Activated CD8-positive, alpha-beta memory T cell treated with anti-CD3 and anti-CD28 coated beads for 36 hours (primary cell): ENCODE measurements around the gene OR9Q1. TPM values are rescaled to one million over a fixed set of nuclear protein-coding genes. Genes with fewer than 3 reads are reported as not detected.

Experiments used
- CTCF ChIA-PET: fragments of 350-600 bp; sonication (Branson Sonifier 250); formaldehyde crosslinking; loops from one replicate; lab custom pipeline; 2021; ENCODE audit warnings: antibody characterized with exemption; lab: Charles Lee
- POLR2A ChIA-PET: fragments of 350-600 bp; sonication (Branson Sonifier 250); formaldehyde crosslinking; loops from one replicate; lab custom pipeline; 2021; ENCODE audit warnings: antibody characterized with exemption; lab: Charles Lee
- total RNA-seq, 2 experiments: library from RNA; stranded (reverse); gene quantifications; one replicate each; pipeline ENCODE4 v1.2.3, GENCODE V29; 2021

Gene OR9Q1
- total RNA-seq, 2 experiments from 2014 or later = not detected

GRCh38 chr11:58121096-58121495 lies 97.4 kb downstream of the OR9Q1 start:
- ChIA-PET CTCF (no interaction called here), POLR2A (no interaction called here)

GRCh38 chr11:58125469-58125868 lies 101.8 kb downstream of the OR9Q1 start, which contains the start of gene OR9I1:
Gene OR9I1 (minus strand): TSS chr11:58125530. CDS start chr11:58119444, 6,086 bp downstream.
- ChIA-PET POLR2A (no interaction called here), CTCF (no interaction called here)

- ChIA-PET CTCF (no interaction called here), POLR2A (no interaction called here)
These were observed 103.7 kb downstream of the OR9Q1 start for GRCh38 chr11:58127350-58127749.

DNA sequence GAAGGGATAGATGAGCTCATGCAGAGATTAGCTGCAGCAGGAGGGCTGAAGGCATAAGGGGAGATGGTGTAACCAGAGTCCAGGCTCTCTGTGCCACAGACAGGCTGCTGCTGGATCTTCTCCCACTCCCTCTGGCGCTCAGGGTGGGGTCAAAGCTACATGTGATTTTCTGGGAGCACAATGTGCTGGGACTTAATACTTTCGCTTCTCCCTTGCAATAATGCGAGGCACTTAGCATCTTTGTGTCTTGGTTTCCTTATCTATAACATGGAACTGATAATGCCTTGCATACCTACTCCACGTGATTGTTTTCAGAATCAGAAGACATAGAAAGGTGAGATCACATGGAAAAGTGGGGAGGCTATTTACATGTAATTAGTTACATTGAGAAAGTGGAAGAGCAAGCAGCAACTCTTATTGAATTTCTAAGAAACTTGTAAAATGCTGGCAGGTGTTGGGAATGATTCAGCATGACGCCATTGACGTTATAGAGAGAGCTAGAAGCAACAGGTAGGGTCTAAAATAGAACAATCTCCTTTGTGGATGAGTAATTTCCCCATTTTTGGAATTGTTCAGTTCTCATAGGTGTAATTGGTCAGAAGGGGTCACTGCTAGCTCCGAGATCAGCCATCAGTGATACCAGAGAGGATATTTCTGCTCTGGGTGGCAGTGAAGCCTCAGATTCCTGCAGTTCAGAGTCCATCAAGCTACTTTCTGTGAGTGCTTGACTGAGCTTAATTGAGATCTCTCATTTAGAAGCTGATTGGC lies 109.8 kb downstream of the OR9Q1 start:
- CTCF ChIA-PET = no interaction called here
- POLR2A ChIA-PET = no interaction called here

DNA sequence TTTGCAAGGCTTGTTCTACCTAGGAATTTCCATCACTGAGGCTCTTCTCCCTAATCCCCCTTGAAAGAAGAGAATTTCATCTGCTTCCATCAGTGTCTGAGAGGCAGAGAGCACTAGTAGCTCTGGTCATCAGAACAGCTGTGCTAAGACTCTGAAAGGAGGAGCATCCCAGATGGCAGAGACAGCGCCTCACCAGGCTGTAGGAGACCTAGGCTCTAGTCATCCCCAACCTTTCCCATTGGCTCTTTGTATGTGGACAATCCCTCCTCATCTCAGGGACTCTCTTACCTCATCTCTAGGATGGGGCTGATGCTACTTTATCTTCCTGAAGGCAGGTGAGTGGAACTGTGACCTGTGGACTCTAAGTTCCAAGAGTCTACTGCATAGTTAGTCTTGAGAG lies 110.5 kb downstream of the OR9Q1 start:
- ChIA-PET POLR2A (no interaction called here), CTCF (no interaction called here)

DNA sequence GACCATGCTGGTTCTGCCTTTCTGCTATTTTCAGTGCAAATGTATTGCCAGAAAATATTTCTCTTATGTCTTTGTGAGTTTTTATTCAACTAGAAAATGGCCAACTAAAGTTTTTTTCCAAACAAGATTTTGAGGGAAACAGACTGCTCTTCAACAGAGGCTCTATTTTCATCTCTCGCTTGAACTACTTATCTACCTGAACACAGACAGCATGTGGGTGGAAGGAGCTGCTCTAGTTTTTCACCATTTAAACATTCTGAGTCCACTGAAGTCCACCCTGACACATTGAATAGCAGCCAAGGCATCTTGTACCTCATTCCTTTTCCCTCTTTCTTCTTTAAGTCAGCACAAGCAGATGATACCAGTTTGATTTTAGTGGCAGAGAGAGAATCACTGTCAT lies 111.5 kb downstream of the OR9Q1 start:
- CTCF ChIA-PET = no interaction called here
- POLR2A ChIA-PET = no interaction called here

DNA sequence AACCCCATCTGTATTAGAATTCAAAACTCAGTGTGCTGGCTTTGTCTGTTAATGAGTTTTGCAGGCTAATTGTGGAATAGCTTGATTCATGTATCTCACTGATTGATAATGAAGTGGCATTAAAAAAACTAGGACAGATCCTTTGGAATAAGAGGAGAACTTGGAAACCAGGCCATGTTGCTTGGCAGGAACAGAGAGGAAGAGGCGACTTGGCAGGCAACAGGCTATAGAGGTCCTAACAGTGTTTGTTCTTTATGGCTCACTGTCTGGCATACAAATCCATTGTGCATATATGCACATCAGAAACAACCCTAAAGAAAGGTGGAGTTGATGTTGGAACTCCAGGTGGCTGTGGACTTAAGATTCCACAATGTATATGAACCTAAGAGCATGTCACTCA lies 119.1 kb downstream of the OR9Q1 start:
- CTCF ChIA-PET = no interaction called here
- POLR2A ChIA-PET = no interaction called here

DNA sequence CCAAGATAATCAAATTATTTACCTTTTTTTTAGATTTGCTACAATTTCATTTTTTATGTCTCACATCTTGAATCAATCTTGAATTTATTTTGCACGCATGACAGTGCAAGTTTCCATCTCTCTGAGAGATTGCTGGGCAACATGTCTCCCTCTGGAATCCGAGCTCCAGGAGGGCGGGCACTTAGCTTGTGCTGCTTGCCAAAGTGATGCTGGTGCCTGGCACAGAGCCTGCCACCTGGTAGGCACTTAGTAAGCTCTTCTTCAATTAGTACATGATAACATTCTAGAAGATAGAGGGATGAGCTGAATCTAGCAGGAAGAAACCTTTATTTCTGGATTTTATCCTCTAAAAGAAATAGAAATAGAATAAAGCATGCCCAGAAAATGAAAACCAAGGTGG lies 129.1 kb downstream of the OR9Q1 start:
- CTCF ChIA-PET = no interaction called here
- POLR2A ChIA-PET = no interaction called here

- ChIA-PET POLR2A (no interaction called here), CTCF (no interaction called here)
These were observed 140.7 kb downstream of the OR9Q1 start for GRCh38 chr11:58164389-58164788.

DNA sequence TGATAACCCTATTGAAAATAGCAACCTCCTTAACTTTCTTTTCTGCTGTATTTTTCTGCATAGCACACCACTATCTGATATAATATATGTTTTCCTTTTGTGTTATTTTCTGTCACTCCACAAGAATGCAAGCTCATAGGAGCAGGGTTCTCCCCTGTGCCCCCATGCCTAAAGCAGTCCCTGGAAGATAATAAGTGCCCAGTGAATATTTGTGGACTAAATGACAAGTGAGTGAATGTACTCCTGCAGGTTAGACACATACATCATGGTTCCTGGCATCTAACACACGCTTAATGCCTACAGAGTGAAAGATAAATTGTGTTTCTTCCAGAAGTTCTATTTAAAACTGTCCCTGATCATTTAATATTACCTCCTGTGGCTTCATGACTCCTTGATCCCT lies 141.3 kb downstream of the OR9Q1 start:
- POLR2A ChIA-PET = no interaction called here

DNA sequence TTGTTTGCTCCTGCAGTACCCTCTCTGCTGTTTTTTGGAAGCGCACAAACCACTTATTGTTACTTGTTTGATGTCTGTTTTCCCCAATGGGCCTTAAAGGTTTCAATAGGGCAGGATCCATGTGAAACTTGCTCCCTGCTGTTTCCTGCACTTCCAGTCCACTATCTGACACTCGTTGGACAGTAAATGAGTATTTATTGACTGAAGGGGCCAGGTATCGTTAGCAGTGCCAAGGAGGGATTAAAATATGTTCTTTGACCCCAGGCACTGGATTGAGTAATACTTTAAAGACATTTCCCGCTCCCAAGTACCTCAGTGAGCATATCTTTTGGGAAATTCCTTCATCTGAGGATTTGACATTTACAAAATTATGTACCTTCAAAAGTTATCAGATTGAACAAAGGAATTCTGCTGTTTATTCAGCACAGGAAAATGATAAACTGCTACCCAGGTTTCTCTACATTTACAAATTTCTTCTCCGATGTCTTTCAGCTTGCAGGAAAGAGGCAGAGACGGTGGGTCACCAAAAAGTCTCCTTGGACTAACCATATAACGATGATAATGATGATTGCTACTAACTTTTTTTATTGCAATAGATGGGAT lies 141.9 kb downstream of the OR9Q1 start:
- ChIA-PET POLR2A (no interaction called here), CTCF (no interaction called here)

More for the DNA sequence above, 141.3 kb downstream of the OR9Q1 start:
- CTCF ChIA-PET = no interaction called here

DNA sequence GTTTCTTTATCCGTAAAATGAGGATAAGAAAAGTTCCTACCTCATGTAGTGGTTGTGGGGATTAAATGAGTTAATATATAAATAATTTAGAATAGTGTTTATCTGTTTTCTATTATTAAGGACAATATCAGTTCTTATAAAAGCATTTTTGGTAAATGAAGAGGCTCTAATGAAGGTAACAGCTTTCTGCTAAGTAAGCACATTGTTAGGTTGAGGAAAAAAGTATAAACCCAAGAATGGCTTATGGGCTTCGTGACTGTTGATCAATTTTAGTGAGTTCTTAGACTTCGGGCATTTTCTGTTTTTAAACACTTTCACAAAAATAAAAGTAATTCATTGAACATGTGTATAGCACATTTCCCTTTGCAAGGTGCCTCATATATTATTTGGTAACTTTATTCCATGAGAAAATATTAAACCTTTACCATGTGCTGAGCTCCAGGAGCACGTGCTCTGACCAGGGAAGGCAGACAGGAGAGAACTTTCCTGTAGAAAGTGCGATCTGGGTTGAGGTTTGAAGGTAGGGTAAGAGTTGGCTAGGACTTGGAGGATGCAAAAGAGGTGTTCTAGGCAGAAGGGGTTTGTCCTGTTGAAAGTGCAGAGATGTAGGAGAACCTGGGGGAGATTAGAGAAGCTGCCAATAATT lies 153.9 kb downstream of the OR9Q1 start:
- ChIA-PET POLR2A (no interaction called here), CTCF (no interaction called here)

DNA sequence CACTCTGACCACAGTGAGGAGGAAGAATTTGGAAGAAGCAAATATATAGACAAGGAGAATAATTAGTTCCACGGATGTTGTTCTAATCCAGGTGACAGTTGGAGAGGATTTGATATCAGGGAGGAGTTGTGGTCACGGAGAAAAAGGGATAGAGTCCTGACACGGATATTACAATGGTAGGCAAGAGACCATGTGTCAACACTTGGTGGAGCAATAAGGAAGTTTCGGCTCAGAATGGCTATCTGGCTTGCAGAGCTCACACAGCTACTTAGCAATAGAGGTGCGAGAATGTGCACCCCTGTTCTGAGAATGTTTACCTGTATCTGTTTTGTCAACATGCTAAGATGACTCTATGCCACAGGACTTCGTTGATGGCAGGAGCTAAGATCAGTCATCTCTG lies 154.8 kb downstream of the OR9Q1 start:
- ChIA-PET POLR2A (no interaction called here), CTCF (no interaction called here)

GRCh38 chr11:58179648-58180047 lies 156.0 kb downstream of the OR9Q1 start:
- POLR2A ChIA-PET = no interaction called here
- CTCF ChIA-PET = interaction anchor here (0.6 kb wide), 1 partner anchor 1634 kb away, joined by 4 read pairs; no protein-coding TSS in a partner anchor

DNA sequence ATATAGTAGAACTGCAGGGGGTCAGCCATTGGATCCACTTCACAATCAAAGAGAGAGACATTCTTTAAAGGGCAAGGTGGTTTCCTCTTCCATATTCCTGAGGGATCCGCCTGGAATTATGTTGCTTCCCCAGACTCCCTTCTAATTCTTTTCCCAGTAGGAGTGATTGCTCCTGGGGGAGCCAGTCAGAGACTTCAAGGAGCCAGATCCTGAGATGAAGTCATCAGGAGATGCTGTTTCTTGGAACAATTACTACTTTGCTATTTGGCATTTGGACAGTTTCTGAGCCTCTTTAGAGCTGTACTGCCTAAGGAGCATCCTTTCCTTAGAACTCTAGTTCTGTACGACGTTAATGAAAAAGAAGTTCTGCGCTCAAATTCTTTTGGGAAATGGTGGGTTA lies 163.3 kb downstream of the OR9Q1 start:
- ChIA-PET POLR2A (no interaction called here), CTCF (no interaction called here)

DNA sequence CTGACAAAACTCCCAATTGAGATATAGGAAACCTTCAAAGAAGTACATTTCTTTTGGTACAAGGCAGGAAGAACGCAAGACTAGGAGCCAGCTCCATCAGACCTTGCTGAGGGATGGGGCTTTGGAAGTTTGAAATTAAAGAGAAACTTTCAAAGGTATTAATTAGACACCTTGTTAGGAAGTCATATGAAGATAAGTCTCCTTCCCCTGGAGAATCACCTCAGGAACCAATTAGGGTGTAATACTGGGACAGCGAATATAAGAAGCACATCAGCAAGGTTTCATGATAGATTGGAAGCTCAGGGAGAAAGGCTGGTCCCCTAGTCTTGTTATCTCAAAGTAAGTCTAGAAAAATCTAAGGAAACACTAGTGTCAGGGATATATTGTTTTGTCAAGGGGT lies 165.1 kb downstream of the OR9Q1 start, which contains the start of gene OR9Q2:
TSS of gene OR9Q2 (plus strand) at position 301 of the 400 bp plus-strand sequence. CDS start 1,421 bp downstream, outside the sequence.
- POLR2A ChIA-PET = no interaction called here

GRCh38 chr11:58192229-58192628 lies 168.5 kb downstream of the OR9Q1 start:
- ChIA-PET POLR2A (no interaction called here), CTCF (no interaction called here)

More for the DNA sequence above, 165.1 kb downstream of the OR9Q1 start, which contains the start of gene OR9Q2:
- CTCF ChIA-PET = no interaction called here

- CTCF ChIA-PET = no interaction called here
- POLR2A ChIA-PET = no interaction called here
These were observed 169.7 kb downstream of the OR9Q1 start for GRCh38 chr11:58193391-58193790.

DNA sequence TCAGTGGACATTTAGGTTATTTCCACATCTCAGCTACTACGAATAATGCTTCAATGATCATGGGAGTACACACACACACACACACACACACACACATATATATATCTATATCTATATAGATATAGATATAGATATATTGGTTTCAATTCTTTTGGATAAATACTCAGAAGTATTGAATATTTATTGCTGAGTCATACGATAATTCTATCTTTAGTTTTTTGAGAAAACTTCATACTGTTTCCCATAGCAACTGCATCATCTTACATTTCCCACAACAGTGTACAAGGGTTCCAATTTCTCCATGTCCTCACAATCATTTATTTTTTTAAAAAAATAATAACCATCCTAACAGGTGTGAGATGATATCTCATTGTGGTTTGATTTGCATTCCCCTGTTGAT lies 172.3 kb downstream of the OR9Q1 start:
- ChIA-PET CTCF (no interaction called here), POLR2A (no interaction called here)

DNA sequence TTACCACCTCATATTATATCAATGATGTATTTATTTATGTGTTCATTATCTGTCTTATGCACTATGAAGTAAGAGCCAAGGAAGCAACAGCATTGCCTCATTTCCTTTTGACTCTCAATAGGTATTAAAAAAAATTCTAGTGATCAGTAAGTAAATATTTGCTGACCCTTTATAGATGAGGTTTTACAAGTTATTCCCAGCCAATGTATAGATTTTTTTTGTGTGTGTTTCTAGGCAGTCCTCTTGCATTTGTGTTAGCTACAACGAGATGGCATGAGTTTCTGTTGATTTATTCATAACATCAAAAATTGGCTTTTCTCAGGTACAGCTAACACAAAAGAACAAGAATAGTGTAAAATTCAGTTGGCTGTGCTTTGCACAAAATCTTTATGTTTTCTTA lies 175.6 kb downstream of the OR9Q1 start:
- CTCF ChIA-PET = no interaction called here
- POLR2A ChIA-PET = no interaction called here

DNA sequence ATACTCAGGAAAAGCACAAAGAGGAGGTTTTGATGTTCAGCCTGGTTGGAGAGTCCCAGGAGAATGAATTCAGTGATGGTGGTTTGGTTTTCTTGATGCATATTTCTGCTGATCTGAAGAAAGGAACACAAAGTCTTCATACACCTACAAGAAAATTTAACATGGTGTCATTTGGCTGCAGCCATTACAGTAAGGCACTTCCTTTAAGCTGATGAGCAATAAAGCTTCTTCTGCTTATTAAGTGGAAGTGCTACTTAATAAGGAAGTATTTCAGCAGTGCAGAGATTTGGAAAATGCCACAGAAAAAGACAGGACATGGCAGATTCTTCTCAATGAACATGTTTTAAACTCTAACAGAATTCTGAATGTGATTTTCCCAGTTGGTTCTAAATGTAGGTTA lies 180.4 kb downstream of the OR9Q1 start, which contains the start of gene OR1S2:
TSS of gene OR1S2 (minus strand) at position 101 of the 400 bp plus-strand sequence. CDS start at position 101, 0 bp downstream.
- POLR2A ChIA-PET = no interaction called here
- CTCF ChIA-PET = no interaction called here
